ENCODE results near the gene SLC24A1.
"Not testable (repeated sequence)": the region's sequence is repeated elsewhere in the genome, so short reads cannot be mapped to it uniquely, and the experiment has no call there.

Gene SLC24A1

GRCh38 chr15:65612949-65613744, 8.6 kb upstream of the SLC24A1 start:
- TF ChIP-seq ZIC2 (tag by site-specific recombination; IDR thresholded peaks at IDR 0.05) (no peak), SALL2 (tag by site-specific recombination; IDR thresholded peaks at IDR 0.05; ENCODE audit: borderline replicate concordance) (no peak), ZNF311 (tag by site-specific recombination; IDR thresholded peaks at IDR 0.05; ENCODE audit: borderline replicate concordance) (no peak), ZNF302 (tag by site-specific recombination; IDR thresholded peaks at IDR 0.05; ENCODE audit: low read depth) (no peak), ZNF768 (tag by site-specific recombination; IDR thresholded peaks at IDR 0.05) (no peak), ZFP3 (tag by site-specific recombination; IDR thresholded peaks at IDR 0.05; ENCODE audit: low read depth) (no peak), YY1 (tag by site-specific recombination; IDR thresholded peaks at IDR 0.05) (no peak), BCL11B (tag by site-specific recombination; IDR thresholded peaks at IDR 0.05; ENCODE audit: low read depth) (no peak), ZBTB20 (tag by site-specific recombination; IDR thresholded peaks at IDR 0.05) (no peak), ZBTB21 (tag by site-specific recombination; IDR thresholded peaks at IDR 0.05) (no peak), ZNF366 (tag by site-specific recombination; conservative IDR thresholded peaks at IDR 0.05) (no peak)
- TF ChIP-seq, protein P1, sequence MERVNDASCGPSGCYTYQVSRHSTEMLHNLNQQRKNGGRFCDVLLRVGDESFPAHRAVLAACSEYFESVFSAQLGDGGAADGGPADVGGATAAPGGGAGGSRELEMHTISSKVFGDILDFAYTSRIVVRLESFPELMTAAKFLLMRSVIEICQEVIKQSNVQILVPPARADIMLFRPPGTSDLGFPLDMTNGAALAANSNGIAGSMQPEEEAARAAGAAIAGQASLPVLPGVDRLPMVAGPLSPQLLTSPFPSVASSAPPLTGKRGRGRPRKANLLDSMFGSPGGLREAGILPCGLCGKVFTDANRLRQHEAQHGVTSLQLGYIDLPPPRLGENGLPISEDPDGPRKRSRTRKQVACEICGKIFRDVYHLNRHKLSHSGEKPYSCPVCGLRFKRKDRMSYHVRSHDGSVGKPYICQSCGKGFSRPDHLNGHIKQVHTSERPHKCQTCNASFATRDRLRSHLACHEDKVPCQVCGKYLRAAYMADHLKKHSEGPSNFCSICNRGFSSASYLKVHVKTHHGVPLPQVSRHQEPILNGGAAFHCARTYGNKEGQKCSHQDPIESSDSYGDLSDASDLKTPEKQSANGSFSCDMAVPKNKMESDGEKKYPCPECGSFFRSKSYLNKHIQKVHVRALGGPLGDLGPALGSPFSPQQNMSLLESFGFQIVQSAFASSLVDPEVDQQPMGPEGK (tag by site-specific recombination; IDR thresholded peaks at IDR 0.05): no peak
- H3K4me1 ChIP-seq (ENCODE audit: control insufficient read depth, insufficient read depth, low read length): peaks cover 7% of the 10 kb centered on the region; the same call in 1 of the 2 replicates
- no peak overlapping the region for H3K4me3 ChIP-seq (ENCODE audit: low read depth, low read length)
- ChIA-PET POLR2A (no interaction called here), CTCF (interaction anchor here (0.6 to 2.9 kb wide), 5 partner anchors 10 to 268 kb away, joined by 3 to 13 read pairs (median 5); no protein-coding TSS in a partner anchor)
- H3K27ac ChIP-seq (ENCODE audit: extremely low read depth, low read depth, low read length): no peak overlapping the region
- H3K36me3 ChIP-seq (ENCODE audit: control insufficient read depth in 2 of 2, insufficient read depth in 1 of 2, low read length in 2 of 2): peaks cover 0 to 7% of the 10 kb centered on the region in 2 experiments; a peak in 2 of 3 replicates
- no peaks in the 10 kb centered on the region for H3K9me3 ChIP-seq (ENCODE audit: control insufficient read depth, insufficient read depth, low read depth, low read length)

DNA sequence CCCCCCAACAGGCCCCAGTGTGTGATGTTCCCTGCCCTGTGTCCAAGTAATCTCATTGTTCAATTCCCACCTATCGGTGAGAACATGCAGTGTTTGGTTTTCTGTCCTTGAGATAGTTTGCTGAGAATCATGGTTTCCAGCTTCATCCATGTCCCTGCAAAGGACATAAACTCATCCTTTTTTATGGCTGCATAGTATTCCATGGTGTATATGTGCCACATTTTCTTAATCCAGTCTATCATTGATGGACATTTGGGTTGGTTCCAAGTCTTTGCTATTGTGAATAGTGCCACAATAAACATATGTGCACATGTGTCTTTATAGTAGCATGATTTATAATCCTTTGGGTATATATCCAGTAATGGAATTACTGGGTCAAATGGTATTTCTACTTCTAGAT, 5.9 kb upstream of the SLC24A1 start:
- H3K9me3 ChIP-seq (ENCODE audit: control insufficient read depth, insufficient read depth, low read depth, low read length): not testable (repeated sequence)

More for the DNA sequence above, 5.9 kb upstream of the SLC24A1 start:
- H3K4me3 ChIP-seq (ENCODE audit: low read depth, low read length); CTCF ChIA-PET; H3K27ac ChIP-seq (ENCODE audit: extremely low read depth, low read depth, low read length); H3K36me3 ChIP-seq (ENCODE audit: control insufficient read depth in 2 of 2, insufficient read depth in 1 of 2, low read length in 2 of 2); H3K4me1 ChIP-seq (ENCODE audit: control insufficient read depth, insufficient read depth, low read length): not testable (repeated sequence)
- TF ChIP-seq ZNF280D (tag by site-specific recombination; IDR thresholded peaks at IDR 0.05) (peak; percentile 81; the same call in 1 of the 2 replicates), ZNF146 (tag by site-specific recombination; IDR thresholded peaks at IDR 0.05) (peak; percentile 99)
- TF ChIP-seq, protein P2, sequence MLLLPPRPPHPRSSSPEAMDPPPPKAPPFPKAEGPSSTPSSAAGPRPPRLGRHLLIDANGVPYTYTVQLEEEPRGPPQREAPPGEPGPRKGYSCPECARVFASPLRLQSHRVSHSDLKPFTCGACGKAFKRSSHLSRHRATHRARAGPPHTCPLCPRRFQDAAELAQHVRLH (tag by site-specific recombination; IDR thresholded peaks at IDR 0.05): 0 out of 2 replicates have a peak, but pooled peaks have one; percentile 27
- POLR2A ChIA-PET: interaction anchor here (0.6 kb wide), 1 partner anchor 285 kb away, joined by 4 read pairs; no protein-coding TSS in a partner anchor
